GM12864 (cell line): ENCODE data around the gene PSMD1.

Experiments
- DNase-seq: peaks from one replicate; pipeline ENCODE4 v3.0.0-alpha.2; 2011; ENCODE audit warnings: low read depth
- H3K4me3 ChIP-seq: 2 replicates; pipeline ENCODE4 v1.5.1; 2011; ENCODE audit warnings: mild to moderate bottlenecking, low read depth, low read length, control low read depth
- TF ChIP-seq, protein P1 (sequence below): IDR thresholded peaks from 2 replicates; pipeline ENCODE4 v1.5.1; 2011; ENCODE audit warnings: low read depth, mild to moderate bottlenecking, moderate library complexity, low read length, control low read depth, inconsistent platforms; ENCODE audit errors: missing control alignments

The PSMD1 gene

GRCh38 chr2:231152800-231153557, 96.3 kb downstream of the PSMD1 start:
- TF ChIP-seq, protein P1, sequence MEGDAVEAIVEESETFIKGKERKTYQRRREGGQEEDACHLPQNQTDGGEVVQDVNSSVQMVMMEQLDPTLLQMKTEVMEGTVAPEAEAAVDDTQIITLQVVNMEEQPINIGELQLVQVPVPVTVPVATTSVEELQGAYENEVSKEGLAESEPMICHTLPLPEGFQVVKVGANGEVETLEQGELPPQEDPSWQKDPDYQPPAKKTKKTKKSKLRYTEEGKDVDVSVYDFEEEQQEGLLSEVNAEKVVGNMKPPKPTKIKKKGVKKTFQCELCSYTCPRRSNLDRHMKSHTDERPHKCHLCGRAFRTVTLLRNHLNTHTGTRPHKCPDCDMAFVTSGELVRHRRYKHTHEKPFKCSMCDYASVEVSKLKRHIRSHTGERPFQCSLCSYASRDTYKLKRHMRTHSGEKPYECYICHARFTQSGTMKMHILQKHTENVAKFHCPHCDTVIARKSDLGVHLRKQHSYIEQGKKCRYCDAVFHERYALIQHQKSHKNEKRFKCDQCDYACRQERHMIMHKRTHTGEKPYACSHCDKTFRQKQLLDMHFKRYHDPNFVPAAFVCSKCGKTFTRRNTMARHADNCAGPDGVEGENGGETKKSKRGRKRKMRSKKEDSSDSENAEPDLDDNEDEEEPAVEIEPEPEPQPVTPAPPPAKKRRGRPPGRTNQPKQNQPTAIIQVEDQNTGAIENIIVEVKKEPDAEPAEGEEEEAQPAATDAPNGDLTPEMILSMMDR: no peak
- H3K4me3 ChIP-seq: no peak overlapping the region
- no peak for DNase-seq

DNA sequence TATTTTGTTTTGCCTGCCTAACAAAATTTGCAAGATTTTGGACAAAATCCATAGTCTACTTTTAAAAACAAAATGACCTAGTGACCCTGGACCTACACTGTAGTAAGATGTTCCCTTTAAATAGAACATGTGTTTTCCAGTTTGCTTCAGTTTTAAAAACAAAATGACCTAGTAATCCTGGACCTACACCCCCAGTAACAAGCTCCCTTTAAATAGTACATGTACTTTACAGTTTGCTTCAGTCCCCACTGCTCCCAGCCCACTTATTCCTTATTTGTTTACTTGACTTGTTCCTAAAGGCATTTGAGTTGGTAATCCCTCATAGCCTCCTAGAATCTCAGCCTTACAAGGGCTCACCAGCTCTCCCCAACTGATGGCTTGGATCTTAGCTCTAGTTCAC, 102.6 kb downstream of the PSMD1 start:
- no peak for DNase-seq
- TF ChIP-seq, protein P1: no peak
- H3K4me3 ChIP-seq: no peak overlapping the region

GRCh38 chr2:231160701-231161100, 104.0 kb downstream of the PSMD1 start:
- no peak overlapping the region for H3K4me3 ChIP-seq
- no peak for DNase-seq
- TF ChIP-seq, protein P1: no peak

- no peak overlapping the region for H3K4me3 ChIP-seq
- TF ChIP-seq, protein P1: no peak
- DNase-seq: no peak
Observed at GRCh38 chr2:231161252-231161839, 104.7 kb downstream of the PSMD1 start.

- no peak for DNase-seq
- TF ChIP-seq, protein P1: no peak
- H3K4me3 ChIP-seq: no peak overlapping the region
Observed at GRCh38 chr2:231161877-231162329, 105.2 kb downstream of the PSMD1 start.

DNA sequence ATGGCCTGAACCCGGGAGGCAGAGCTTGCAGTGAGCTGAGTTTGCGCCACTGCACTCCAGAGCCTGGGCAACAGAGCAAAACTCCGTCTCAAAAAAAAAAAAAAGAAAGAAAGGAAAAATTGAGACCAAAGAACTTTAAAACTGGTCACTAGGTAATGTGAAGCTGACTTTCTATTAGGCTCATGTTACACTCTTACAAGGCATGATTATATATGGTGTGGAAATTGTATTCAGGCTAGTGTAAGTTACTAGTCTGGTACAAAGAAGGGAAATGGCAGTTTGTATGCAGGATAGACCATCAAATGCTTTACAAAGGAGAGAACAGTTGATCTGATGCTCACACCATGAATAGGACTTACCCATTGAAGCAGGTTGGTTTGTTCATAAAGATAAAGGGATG, 106.3 kb downstream of the PSMD1 start:
- DNase-seq: no peak
- TF ChIP-seq, protein P1: no peak
- no peak overlapping the region for H3K4me3 ChIP-seq

- H3K4me3 ChIP-seq: no peak overlapping the region
- TF ChIP-seq, protein P1: no peak
- no peak for DNase-seq
Observed at GRCh38 chr2:231163414-231164095, 106.9 kb downstream of the PSMD1 start.
